Vagina (tissue), 2 donors: ENCODE results near the gene TMPRSS11D. TPM values are rescaled to one million over a fixed set of nuclear protein-coding genes. Genes with fewer than 3 reads are reported as not detected.
A peak's percentile ranks its signal among the peaks of the same experiment; 100 is the strongest.

ENCODE experiments used
- DNase-seq, 2 donors: peaks; one replicate each; pipeline ENCODE4 v3.0.0-alpha.2; 2017; ENCODE audit errors: extremely low spot score in 2 of 2
- H3K27ac ChIP-seq: fragments of 200-600 bp; sonication (generic); one replicate; pipeline ENCODE4 v1.5.1; 2019
- H3K27me3 ChIP-seq: fragments of 200-600 bp; sonication (generic); one replicate; pipeline ENCODE4 v1.5.1; 2019
- H3K36me3 ChIP-seq, 2 donors: fragments of 200-600 bp; sonication (generic); one replicate each; pipeline ENCODE4 v1.5.1; 2017 to 2019
- H3K4me1 ChIP-seq: fragments of 200-600 bp; sonication (generic); one replicate; pipeline ENCODE4 v1.5.1; 2019
- H3K4me3 ChIP-seq, 2 donors: fragments of 200-600 bp; sonication (generic); 1 replicate in 1 of 2; 2 replicates in 1 of 2; pipeline ENCODE4 v1.5.1; 2016 to 2019
- H3K9me3 ChIP-seq: fragments of 200-600 bp; sonication (generic); one replicate; pipeline ENCODE4 v1.5.1; 2019
- POLR2A ChIP-seq, 2 donors: fragments of 450-650 bp; IDR thresholded peaks; one replicate each; pipeline ENCODE4 v1.6.1; 2017; ENCODE audit warnings: antibody characterized with exemption in 2 of 2, mild to moderate bottlenecking in 2 of 2, moderate library complexity in 2 of 2
- POLR2AphosphoS5 ChIP-seq, 2 donors: sonication (generic); formaldehyde crosslinking; IDR thresholded peaks; one replicate each; pipeline ENCODE4 v1.9.0; 2017; ENCODE audit warnings: antibody characterized with exemption in 2 of 2, mild to moderate bottlenecking in 2 of 2, low read depth in 1 of 2; ENCODE audit not compliant: insufficient read depth in 1 of 2
- intact Hi-C: fragments of 100-400 bp; cut with DNase I; formaldehyde crosslinking; loops from one replicate; pipeline ENCODE4 v1.15.1; 2023
- total RNA-seq: library from RNA; depleted of rRNA; stranded (reverse); fragments of >200 nt; gene quantifications from one replicate; pipeline ENCODE4 v1.2.3, GENCODE V29; 2016
- TF ChIP-seq, protein P1 (sequence below), 3 experiments: fragments of 450-650 bp in 2 of 3; fragments of 200-600 bp in 1 of 3; sonication (generic) in 1 of 3; IDR thresholded peaks; one replicate each; pipeline ENCODE4 v1.5.1; 2017 to 2019; ENCODE audit warnings: antibody characterized with exemption in 3 of 3, mild to moderate bottlenecking in 2 of 3, moderate library complexity in 2 of 3

TMPRSS11D gene
- 72.4 TPM for total RNA-seq

DNA sequence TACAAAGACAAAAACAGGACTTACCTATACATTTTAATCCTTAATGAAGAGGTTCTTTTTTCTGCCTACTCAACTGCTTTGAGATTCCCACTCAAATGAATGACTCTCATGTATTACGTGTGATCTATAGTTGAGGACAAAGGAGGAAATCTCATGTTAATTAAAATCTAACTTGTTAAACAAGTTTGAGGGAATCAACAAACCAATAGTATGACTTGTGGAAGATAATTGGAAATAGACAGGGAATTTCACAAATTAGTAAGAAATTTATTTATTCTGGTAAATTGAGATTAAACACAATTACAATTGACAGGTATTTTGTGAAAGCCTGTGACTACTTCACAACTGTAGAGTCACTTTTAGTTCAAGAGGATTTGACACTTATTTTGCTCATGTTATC, at the start of gene TMPRSS11D:
TSS of gene TMPRSS11D (minus strand) at position 101 of the 400 bp plus-strand sequence. CDS start at position 32, 69 bp downstream.
- Histone ChIP-seq H3K4me3 (peak within 1 kb of the TSS in 1 of 2 donors; percentile 26), H3K9me3 (no peaks in the 10 kb centered on the region), H3K27ac (no peak within 1 kb of the TSS), H3K27me3 (no peaks in the 10 kb centered on the region), H3K36me3 (no peaks in the 10 kb centered on the region), H3K4me1 (no peaks in the 10 kb centered on the region)
- no peak for DNase-seq
- intact Hi-C loops, result no loop called here
- TF ChIP-seq POLR2A (IDR thresholded peaks at IDR 0.05), result no peak
- TF ChIP-seq POLR2AphosphoS5 (IDR thresholded peaks at IDR 0.05; ENCODE audit: insufficient read depth in 1 of 2, low read depth in 1 of 2), result no peak
- TF ChIP-seq, protein P1, sequence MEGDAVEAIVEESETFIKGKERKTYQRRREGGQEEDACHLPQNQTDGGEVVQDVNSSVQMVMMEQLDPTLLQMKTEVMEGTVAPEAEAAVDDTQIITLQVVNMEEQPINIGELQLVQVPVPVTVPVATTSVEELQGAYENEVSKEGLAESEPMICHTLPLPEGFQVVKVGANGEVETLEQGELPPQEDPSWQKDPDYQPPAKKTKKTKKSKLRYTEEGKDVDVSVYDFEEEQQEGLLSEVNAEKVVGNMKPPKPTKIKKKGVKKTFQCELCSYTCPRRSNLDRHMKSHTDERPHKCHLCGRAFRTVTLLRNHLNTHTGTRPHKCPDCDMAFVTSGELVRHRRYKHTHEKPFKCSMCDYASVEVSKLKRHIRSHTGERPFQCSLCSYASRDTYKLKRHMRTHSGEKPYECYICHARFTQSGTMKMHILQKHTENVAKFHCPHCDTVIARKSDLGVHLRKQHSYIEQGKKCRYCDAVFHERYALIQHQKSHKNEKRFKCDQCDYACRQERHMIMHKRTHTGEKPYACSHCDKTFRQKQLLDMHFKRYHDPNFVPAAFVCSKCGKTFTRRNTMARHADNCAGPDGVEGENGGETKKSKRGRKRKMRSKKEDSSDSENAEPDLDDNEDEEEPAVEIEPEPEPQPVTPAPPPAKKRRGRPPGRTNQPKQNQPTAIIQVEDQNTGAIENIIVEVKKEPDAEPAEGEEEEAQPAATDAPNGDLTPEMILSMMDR (IDR thresholded peaks at IDR 0.05), result no peak

- no peak for DNase-seq
- no peak for TF ChIP-seq POLR2AphosphoS5 (IDR thresholded peaks at IDR 0.05; ENCODE audit: insufficient read depth in 1 of 2, low read depth in 1 of 2)
- TF ChIP-seq POLR2A (IDR thresholded peaks at IDR 0.05), result no peak
- TF ChIP-seq, protein P1 (IDR thresholded peaks at IDR 0.05), result no peak
- H3K9me3 ChIP-seq, result no peaks in the 10 kb centered on the region
- H3K4me1 ChIP-seq, result peaks cover 16% of the 10 kb centered on the region
- intact Hi-C loops, result no loop called here
- no peaks in the 10 kb centered on the region for H3K36me3 ChIP-seq
- H3K27ac ChIP-seq, result no peak overlapping the region
- no peaks in the 10 kb centered on the region for H3K27me3 ChIP-seq
- H3K4me3 ChIP-seq, result no peak overlapping the region
These were observed 49.2 kb upstream of the TMPRSS11D start for GRCh38 chr4:67933038-67933437.

GRCh38 chr4:67931256-67931655, 47.5 kb upstream of the TMPRSS11D start:
- Histone ChIP-seq H3K27ac (no peak overlapping the region), H3K9me3 (no peaks in the 10 kb centered on the region), H3K4me3 (no peak overlapping the region), H3K36me3 (no peaks in the 10 kb centered on the region), H3K27me3 (no peaks in the 10 kb centered on the region), H3K4me1 (peaks cover 16% of the 10 kb centered on the region)
- intact Hi-C loops, result no loop called here
- DNase-seq, result no peak
- TF ChIP-seq, protein P1 (IDR thresholded peaks at IDR 0.05), result no peak
- TF ChIP-seq POLR2A (IDR thresholded peaks at IDR 0.05) (no peak), POLR2AphosphoS5 (IDR thresholded peaks at IDR 0.05; ENCODE audit: insufficient read depth in 1 of 2, low read depth in 1 of 2) (no peak)

- Histone ChIP-seq H3K27me3 (no peaks in the 10 kb centered on the region), H3K36me3 (no peaks in the 10 kb centered on the region), H3K4me3 (no peak overlapping the region), H3K9me3 (no peaks in the 10 kb centered on the region), H3K4me1 (peaks cover 6% of the 10 kb centered on the region), H3K27ac (no peak overlapping the region)
- no peak for DNase-seq
- intact Hi-C loops, result no loop called here
- TF ChIP-seq, protein P1 (IDR thresholded peaks at IDR 0.05), result no peak
- TF ChIP-seq POLR2A (IDR thresholded peaks at IDR 0.05) (no peak), POLR2AphosphoS5 (IDR thresholded peaks at IDR 0.05; ENCODE audit: insufficient read depth in 1 of 2, low read depth in 1 of 2) (no peak)
These were observed 45.6 kb upstream of the TMPRSS11D start for GRCh38 chr4:67929426-67929825.

DNA sequence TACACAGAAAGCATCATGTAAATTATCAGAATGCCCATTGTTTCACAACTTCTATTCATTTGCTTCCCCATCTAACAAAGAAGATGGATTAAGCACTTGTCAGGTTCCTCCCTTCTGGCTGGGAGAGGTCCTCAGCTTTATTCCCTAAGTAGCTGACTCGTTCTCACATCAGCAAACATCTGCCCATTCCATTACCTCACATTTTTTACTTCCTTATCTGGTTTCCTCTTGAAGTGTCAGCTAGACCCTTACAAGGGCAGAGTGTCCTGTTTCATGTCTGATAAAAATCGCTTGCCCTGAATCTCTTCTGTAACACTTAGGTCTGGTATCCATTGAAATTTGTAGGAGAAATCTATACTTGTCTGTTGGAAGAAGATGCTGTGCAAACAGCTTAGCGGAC, 44.7 kb upstream of the TMPRSS11D start:
- no peaks in the 10 kb centered on the region for H3K4me1 ChIP-seq
- TF ChIP-seq, protein P1 (IDR thresholded peaks at IDR 0.05), result no peak
- no peak for TF ChIP-seq POLR2A (IDR thresholded peaks at IDR 0.05)
- TF ChIP-seq POLR2AphosphoS5 (IDR thresholded peaks at IDR 0.05; ENCODE audit: insufficient read depth in 1 of 2, low read depth in 1 of 2), result no peak
- intact Hi-C loops, result no loop called here
- H3K27me3 ChIP-seq, result no peaks in the 10 kb centered on the region
- no peak overlapping the region for H3K27ac ChIP-seq
- no peaks in the 10 kb centered on the region for H3K9me3 ChIP-seq
- H3K36me3 ChIP-seq, result no peaks in the 10 kb centered on the region
- no peak overlapping the region for H3K4me3 ChIP-seq
- DNase-seq, result no peak
